ENCODE results near the gene NCAPD3.

NCAPD3 gene

DNA sequence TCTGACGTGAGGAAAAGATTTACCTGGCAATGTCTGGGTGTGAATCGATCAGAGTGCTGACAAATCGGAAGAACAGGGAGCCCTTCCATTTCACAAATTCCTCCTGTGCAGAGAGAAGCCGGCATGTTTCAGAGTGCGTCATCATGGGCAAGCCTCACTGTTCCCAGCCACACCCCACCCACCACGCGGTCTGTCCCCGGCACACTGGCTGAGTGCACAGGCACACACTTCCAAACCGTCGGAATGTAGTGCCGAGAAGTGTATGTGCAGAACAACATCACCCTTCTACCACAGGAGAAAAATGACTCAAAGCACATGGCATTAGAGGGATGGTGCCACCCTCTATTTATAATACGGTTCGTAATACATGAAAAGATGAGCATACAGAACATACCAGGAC lies 47.5 kb downstream of the NCAPD3 start:
- no peaks in the 10 kb centered on the region for H3K27me3 Mint-ChIP-seq
- peak overlapping the region; percentile 10 for H3K27ac Mint-ChIP-seq
- peaks cover 100% of the 10 kb centered on the region for H3K36me3 Mint-ChIP-seq (ENCODE audit: low read depth)
- no peaks in the 10 kb centered on the region for H3K4me1 Mint-ChIP-seq (ENCODE audit: low read depth)
- no peaks in the 10 kb centered on the region for H3K9me3 Mint-ChIP-seq
- DNase-seq = no peak
- H3K4me3 Mint-ChIP-seq = no peak overlapping the region

DNA sequence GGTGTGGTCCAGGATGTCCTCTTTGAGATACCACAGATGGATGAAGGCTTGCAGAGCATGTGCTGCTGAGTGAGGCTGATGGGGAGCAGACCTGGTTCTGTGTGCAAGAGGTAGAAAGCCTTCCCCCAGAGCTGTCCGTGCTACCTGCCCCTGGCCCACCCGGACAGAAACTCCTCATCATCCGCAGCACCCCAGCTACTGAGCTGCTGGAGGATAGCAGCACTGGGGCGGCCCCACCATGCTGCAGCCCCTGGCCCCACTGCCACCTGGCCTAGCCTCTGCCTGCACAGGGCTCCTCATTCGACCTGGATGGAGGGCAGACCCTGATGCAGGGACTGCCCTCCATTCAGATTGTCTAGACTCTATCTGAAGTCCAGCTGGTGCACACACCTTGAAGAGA lies 50.5 kb downstream of the NCAPD3 start:
- Mint-ChIP-seq H3K9me3 (no peaks in the 10 kb centered on the region), H3K4me1 (ENCODE audit: low read depth) (no peaks in the 10 kb centered on the region), H3K4me3 (no peak overlapping the region), H3K27me3 (no peaks in the 10 kb centered on the region), H3K27ac (no peak overlapping the region), H3K36me3 (ENCODE audit: low read depth) (peaks cover 100% of the 10 kb centered on the region)
- no peak for DNase-seq

DNA sequence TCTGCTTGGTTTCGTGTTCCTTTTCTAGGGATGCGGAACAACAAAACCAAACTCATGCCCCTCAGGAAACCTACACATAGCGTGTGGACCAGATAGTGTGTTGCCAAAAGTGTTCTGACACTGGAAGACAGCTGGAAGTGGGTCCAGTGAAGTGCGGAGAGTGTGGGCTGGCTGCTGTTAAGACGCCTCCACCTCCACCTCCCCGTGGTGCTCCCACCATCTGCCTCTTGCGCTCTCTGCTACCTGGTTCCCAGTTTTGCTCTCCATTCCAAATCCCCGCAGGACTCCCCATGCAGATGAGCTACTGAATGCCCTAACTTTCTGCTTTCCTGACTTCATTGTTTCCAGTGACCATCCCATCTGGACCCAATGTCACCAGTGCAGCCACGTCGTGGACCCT lies 51.8 kb downstream of the NCAPD3 start:
- H3K27ac Mint-ChIP-seq = no peak overlapping the region
- no peak for DNase-seq
- H3K4me3 Mint-ChIP-seq = no peak overlapping the region
- H3K27me3 Mint-ChIP-seq = no peaks in the 10 kb centered on the region
- H3K4me1 Mint-ChIP-seq (ENCODE audit: low read depth) = no peaks in the 10 kb centered on the region
- no peaks in the 10 kb centered on the region for H3K9me3 Mint-ChIP-seq
- H3K36me3 Mint-ChIP-seq (ENCODE audit: low read depth) = peaks cover 100% of the 10 kb centered on the region

DNA sequence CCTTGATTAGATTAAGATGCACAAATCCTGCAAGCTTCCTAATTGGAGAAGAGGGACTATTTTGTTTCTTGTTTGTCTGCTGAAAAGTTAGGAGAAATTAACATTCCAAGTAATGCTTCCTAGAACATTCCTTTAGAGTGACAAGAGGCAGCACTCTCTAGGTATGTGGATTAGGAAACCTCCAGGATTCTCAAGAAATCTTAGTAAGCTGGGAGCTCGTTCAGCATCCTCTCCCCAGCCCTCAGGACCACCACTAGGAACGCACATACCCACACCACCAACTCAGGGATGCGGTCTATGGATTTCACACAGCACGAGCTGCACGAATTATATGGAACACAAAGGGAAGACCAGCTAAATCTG lies 52.9 kb downstream of the NCAPD3 start:
- Mint-ChIP-seq H3K27me3 (no peaks in the 10 kb centered on the region), H3K36me3 (ENCODE audit: low read depth) (peaks cover 92% of the 10 kb centered on the region), H3K4me3 (no peak overlapping the region), H3K4me1 (ENCODE audit: low read depth) (no peaks in the 10 kb centered on the region), H3K9me3 (no peaks in the 10 kb centered on the region), H3K27ac (no peak overlapping the region)
- no peak for DNase-seq

DNA sequence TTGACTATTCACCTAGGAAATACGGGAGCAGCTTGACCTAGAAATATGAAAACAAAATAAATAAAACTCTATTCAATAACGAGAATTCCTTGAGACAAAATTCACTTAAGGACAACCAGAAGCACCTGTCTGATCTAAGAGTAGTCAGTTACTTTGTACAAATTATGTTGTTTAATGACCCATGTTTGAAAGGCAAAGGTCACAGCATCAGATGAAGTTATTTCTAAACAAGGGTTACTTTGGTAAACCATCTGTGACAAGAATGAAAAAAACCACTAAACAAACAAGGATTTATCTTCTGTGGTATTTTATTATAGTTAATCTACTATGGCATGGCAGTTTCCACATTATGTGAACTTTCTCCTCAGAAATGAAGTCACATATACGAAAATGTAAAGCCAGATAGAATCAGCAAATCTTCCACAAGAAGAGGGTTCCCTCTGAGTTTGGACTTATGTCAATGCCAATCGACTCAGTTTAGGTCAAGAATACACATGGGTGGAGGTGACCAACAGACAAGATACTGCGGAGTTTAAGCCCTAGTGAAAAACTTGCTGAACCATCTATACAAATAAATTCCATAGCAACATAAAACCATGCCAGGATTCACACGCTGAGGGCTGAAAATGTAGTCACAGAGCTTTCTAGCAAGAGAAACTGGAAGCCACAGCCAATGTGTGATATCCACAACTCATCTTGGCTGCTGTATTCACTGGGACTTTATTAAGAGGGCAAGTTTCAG lies 53.4 kb downstream of the NCAPD3 start:
- H3K4me1 Mint-ChIP-seq (ENCODE audit: low read depth) = no peaks in the 10 kb centered on the region
- H3K27ac Mint-ChIP-seq = no peak overlapping the region
- H3K9me3 Mint-ChIP-seq = no peaks in the 10 kb centered on the region
- H3K27me3 Mint-ChIP-seq = no peaks in the 10 kb centered on the region
- no peak for DNase-seq
- H3K4me3 Mint-ChIP-seq = no peak overlapping the region
- H3K36me3 Mint-ChIP-seq (ENCODE audit: low read depth) = peaks cover 90% of the 10 kb centered on the region

DNA sequence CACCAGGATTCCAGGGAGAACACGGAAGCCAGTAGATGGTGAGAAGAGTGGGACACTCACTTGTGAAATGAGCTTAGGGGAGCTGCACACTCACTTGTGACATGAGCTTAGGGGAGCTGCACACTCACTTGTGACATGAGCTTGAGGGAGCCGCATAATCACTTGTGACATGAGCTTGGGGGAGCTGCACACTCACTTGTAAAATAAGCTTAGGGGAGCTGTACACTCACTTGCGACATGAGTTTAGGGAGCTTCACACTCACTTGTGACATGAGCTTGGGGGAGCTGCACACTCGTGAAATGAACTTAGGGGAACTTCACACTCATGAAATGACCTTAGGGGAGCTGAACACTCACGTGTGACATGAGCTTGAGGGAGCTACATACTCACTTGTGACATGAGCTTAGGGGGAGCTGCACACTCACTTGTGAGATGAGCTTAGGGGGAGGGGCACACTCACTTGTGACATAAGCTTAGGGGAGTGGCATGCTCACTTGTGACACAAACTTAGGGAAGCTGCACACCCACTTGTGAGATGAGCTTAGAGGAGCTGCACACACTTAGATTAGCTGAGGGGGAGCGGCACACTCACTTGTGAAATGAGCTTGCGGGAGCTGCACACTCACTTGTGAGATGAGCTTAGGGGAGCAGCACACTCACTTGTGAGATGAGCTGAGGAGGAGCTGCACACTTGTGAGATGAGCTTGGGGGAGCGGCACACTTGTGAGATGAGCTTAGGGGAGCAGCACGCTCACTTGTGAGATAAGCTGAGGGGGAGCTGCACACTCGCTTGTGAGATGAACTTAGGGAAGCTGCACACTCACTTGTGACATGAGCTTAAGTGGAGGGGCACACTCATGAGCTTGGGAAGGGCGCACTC lies 59.0 kb downstream of the NCAPD3 start:
- H3K36me3 Mint-ChIP-seq (ENCODE audit: low read depth) = peaks cover 89% of the 10 kb centered on the region
- H3K4me3 Mint-ChIP-seq = no peak overlapping the region
- H3K4me1 Mint-ChIP-seq (ENCODE audit: low read depth) = no peaks in the 10 kb centered on the region
- peak overlapping the region; percentile 7 for H3K27ac Mint-ChIP-seq
- no peaks in the 10 kb centered on the region for H3K27me3 Mint-ChIP-seq
- no peaks in the 10 kb centered on the region for H3K9me3 Mint-ChIP-seq
- DNase-seq = no peak

DNA sequence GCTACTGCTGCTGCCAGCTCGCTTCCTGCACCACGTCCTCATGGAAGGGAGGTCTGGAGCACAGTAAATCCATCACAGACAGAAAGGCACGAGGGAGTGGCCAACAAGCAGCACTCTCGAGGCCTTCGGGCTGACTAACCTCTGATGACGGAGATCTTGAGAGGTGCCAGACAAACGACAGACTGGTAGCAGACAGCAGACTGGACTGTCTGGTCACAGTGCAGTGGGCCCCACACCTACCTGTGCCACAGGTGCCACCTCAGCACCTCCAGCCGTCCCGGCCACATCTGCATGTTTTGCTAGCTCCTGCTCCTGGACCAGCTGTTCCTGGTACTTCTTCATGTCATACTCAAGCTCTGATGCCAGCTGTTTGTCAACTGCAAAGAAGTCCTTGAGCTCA lies 64.1 kb downstream of the NCAPD3 start:
- Mint-ChIP-seq H3K27me3 (no peaks in the 10 kb centered on the region), H3K9me3 (no peaks in the 10 kb centered on the region), H3K27ac (no peak overlapping the region), H3K4me3 (no peak overlapping the region), H3K4me1 (ENCODE audit: low read depth) (no peaks in the 10 kb centered on the region), H3K36me3 (ENCODE audit: low read depth) (peaks cover 99% of the 10 kb centered on the region)
- no peak for DNase-seq

DNA sequence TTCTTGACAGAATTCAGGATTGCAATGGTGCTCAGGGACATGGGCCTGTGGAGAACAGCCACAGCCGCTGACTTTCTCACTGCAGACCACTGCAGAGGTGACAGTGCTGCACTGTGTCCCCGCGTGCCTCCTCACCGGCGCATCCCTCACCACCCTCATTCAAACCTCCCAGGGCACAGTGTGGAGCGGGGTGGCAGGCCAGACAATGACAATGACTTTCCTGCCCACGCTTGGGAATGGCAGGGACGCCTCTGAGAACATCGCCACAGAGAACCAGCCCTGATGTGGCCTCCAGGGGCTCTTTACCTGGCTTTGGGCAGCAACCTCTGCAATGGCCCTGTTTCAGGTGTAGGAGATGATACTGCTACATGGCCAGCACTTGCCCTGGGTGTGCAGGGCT lies 65.7 kb downstream of the NCAPD3 start:
- DNase-seq = no peak
- no peak overlapping the region for H3K4me3 Mint-ChIP-seq
- H3K9me3 Mint-ChIP-seq = no peaks in the 10 kb centered on the region
- H3K36me3 Mint-ChIP-seq (ENCODE audit: low read depth) = peaks cover 99% of the 10 kb centered on the region
- no peak overlapping the region for H3K27ac Mint-ChIP-seq
- H3K4me1 Mint-ChIP-seq (ENCODE audit: low read depth) = no peaks in the 10 kb centered on the region
- H3K27me3 Mint-ChIP-seq = no peaks in the 10 kb centered on the region

DNA sequence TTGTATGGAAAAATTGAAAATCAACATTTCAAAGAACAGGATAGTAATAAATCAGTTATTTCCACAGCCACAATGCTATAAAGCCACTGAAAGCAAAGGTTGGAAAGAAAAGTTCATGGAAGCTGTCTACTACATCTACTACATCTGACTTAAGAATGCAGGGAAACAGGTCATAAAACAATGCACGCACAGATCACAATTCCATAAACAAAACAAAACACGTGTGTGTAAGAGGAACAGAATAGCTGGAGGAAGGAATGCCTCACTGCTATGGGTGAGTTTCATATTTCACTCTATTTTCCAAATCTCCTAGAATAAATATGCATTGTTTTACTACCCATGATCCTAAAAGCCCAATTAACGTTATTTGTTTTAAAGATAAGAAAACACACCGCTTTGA lies 66.3 kb downstream of the NCAPD3 start:
- Mint-ChIP-seq H3K9me3 (no peaks in the 10 kb centered on the region), H3K27ac (no peak overlapping the region), H3K4me3 (no peak overlapping the region), H3K4me1 (ENCODE audit: low read depth) (no peaks in the 10 kb centered on the region), H3K27me3 (no peaks in the 10 kb centered on the region), H3K36me3 (ENCODE audit: low read depth) (peaks cover 99% of the 10 kb centered on the region)
- no peak for DNase-seq

DNA sequence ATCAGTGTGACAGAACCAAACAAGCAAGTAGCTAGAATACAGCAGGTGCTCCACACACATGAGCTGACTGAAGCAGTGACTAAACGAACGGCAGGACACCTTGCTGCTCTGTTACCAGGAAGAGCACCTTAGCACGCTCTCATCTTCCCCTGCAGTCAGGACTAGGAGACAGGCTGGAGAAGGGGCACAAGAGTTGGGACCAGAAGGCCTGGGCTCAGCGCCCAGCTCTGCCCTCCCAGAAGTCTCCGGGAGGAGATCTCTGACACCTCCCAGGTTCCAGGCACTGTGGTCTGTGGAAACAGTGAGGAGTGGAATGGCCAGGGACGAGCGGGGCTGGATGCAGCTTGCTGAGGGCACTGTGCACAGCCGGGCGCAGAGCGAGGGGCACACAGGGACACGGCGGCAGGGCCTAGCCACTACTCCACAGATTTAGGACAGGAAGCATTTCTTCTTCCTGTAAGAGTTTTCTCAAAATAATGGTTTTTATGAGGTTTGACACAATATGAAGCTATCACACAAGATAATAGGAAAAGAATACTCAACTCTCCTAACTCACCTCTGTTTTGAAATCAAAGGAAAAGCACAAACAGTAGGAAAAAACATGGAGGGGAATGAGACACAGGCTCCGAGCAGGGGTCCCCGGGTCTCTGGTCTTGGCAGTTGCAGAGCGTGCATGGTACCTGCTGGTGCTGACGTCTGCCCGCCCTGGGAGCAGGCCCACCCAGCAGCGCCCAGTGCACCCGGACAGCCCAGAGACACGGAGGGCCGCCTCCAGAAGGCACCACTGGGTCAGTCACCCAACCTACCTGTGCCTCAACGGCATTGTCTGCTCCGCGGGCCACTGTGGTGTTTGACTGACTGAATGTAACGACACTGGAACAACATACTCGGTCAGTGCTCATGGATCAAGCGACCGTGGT lies 67.6 kb downstream of the NCAPD3 start:
- no peaks in the 10 kb centered on the region for H3K4me1 Mint-ChIP-seq (ENCODE audit: low read depth)
- no peak for DNase-seq
- no peak overlapping the region for H3K4me3 Mint-ChIP-seq
- H3K9me3 Mint-ChIP-seq = no peaks in the 10 kb centered on the region
- H3K36me3 Mint-ChIP-seq (ENCODE audit: low read depth) = peaks cover 96% of the 10 kb centered on the region
- no peak overlapping the region for H3K27ac Mint-ChIP-seq
- no peaks in the 10 kb centered on the region for H3K27me3 Mint-ChIP-seq

DNA sequence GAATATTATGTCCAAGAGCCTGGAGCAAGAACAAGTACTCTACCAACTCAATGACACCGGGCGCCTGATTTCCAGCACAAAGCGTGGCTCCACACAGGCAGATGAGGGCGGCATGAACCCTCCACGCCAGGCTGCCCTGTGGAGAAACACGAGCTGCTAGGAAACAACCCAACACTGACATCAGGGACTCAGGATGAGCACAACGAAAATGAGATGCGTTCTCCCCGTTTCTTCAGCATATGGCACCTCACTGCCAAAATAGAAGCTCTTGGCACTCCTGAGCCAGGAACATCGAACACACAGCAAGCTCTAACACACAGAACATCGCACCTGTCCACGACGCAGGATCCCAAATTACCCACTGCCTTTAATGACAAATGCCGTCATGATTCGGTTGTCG lies 68.3 kb downstream of the NCAPD3 start:
- H3K36me3 Mint-ChIP-seq (ENCODE audit: low read depth) = peaks cover 96% of the 10 kb centered on the region
- no peaks in the 10 kb centered on the region for H3K4me1 Mint-ChIP-seq (ENCODE audit: low read depth)
- H3K9me3 Mint-ChIP-seq = no peaks in the 10 kb centered on the region
- peak overlapping the region; percentile 65 for H3K27ac Mint-ChIP-seq
- H3K4me3 Mint-ChIP-seq = no peak overlapping the region
- no peak for DNase-seq
- H3K27me3 Mint-ChIP-seq = no peaks in the 10 kb centered on the region

DNA sequence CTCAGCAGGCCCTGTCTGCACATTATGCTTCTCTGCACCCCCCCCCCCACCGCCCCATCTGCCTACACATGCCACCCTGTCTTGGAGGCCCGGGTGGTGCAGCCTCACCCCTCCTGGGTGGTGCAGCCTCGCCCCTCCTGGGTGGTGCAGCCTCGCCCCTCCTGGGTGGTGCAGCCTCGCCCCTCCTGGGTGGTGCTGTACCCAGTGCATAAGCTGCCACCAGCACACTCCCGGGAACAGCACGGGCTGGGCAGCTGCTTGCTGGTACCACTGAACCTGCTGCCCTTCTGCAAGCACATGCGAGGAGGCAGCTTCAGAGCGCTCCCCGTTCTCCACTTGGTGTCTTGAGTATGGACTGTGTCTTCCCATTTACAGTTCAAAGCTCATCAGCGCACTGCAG lies 69.3 kb downstream of the NCAPD3 start:
- H3K36me3 Mint-ChIP-seq (ENCODE audit: low read depth) = peaks cover 94% of the 10 kb centered on the region
- no peaks in the 10 kb centered on the region for H3K4me1 Mint-ChIP-seq (ENCODE audit: low read depth)
- no peaks in the 10 kb centered on the region for H3K9me3 Mint-ChIP-seq
- DNase-seq = no peak
- no peak overlapping the region for H3K4me3 Mint-ChIP-seq
- H3K27me3 Mint-ChIP-seq = no peaks in the 10 kb centered on the region
- H3K27ac Mint-ChIP-seq = no peak overlapping the region

DNA sequence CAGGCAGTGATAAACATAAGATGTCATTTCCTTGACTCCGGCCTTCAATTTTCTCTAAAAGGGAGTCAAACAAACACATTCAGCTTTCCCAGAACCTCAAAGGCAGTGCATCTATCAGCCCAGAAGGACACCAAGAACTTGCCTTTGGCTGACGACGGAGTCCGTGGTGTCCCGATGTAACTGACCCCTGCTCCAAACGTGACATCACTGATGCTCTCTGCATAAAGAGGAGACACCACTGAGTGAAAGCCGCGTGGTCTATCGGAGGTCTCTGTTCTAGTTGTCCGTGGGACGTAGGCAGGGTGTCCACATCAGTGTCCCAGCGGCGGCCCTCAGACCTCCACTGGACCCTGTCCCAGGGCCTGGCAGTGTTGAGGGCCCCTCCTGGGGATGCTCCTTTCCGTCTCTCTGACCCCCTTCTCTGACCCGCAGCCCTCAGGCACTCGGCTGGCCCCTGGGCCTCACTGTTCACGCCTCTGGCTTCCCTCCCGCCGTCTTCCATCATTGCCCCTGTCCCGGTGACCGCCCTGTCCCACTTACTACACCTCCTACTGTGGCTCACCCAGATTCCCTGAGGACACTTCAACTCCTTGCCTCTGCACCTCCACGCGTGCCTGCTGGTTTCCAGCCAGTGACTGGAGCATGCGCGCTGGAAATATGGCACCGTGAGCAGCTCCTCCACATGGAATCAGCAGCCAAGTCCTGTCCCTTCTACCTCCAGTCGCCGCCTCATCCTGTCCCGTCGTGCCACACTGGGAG lies 70.4 kb downstream of the NCAPD3 start:
- H3K36me3 Mint-ChIP-seq (ENCODE audit: low read depth) = peaks cover 94% of the 10 kb centered on the region
- no peaks in the 10 kb centered on the region for H3K9me3 Mint-ChIP-seq
- no peaks in the 10 kb centered on the region for H3K27me3 Mint-ChIP-seq
- no peaks in the 10 kb centered on the region for H3K4me1 Mint-ChIP-seq (ENCODE audit: low read depth)
- no peak for DNase-seq
- H3K27ac Mint-ChIP-seq = no peak overlapping the region
- no peak overlapping the region for H3K4me3 Mint-ChIP-seq

DNA sequence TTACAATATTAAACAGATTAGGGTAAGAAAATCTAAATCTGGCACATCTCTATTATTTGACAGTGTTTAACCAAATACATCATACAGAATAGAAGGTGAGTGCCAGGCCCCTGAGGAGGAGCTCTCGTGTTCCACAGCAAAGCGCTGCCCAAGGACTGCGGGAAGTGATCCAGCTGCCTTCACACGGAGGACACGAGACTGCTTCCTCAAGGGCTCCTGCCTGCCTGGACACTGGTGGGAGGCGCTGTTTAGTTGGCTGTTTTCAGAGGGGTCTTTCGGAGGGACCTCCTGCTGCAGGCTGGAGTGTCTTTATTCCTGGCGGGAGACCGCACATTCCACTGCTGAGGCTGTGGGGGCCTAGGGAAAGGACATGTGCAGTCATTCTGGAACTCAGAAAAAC lies 71.1 kb downstream of the NCAPD3 start:
- Mint-ChIP-seq H3K4me1 (ENCODE audit: low read depth) (no peaks in the 10 kb centered on the region), H3K4me3 (no peak overlapping the region), H3K36me3 (ENCODE audit: low read depth) (peaks cover 94% of the 10 kb centered on the region), H3K9me3 (no peaks in the 10 kb centered on the region), H3K27me3 (no peaks in the 10 kb centered on the region), H3K27ac (no peak overlapping the region)
- no peak for DNase-seq
